ENCODE data around the gene FOXF1. TPM values are rescaled to one million over a fixed set of nuclear protein-coding genes. Genes with fewer than 3 reads are reported as not detected.

Gene FOXF1
- total and polyA plus RNA-seq, 12 donors, result 0.07 to 0.64 (median 0.27) TPM; not detected in 3

DNA sequence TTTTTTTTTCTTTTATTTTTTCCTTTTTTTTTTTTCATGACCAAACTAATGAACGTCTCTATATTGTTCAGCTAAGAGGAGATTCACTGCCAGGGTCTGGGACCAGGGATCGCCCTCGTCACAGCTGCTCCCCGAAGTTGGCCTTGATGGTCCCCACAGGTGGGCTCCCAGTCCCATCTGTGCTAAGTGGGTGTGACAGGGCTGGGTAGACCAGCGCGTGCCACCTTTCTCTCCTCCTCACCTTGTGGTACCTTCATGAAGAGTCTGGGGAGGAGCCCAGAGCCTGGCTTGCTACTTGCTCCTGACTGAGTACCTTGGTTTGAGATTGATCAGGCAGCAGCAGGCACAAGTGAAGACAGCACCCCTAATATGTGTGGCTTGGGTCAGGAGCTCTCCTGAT, 6.5 kb upstream of the FOXF1 start:
- intact Hi-C loops (cut with DNase I), result no loop called here
- no peak overlapping the region for H3K27ac ChIP-seq
- H3K4me3 ChIP-seq, result no peak overlapping the region
- DNase-seq, result no peak
- TF ChIP-seq POLR2A (IDR thresholded peaks at IDR 0.05) (no peak), CTCF (IDR thresholded peaks at IDR 0.05) (no peak)
- peaks cover 6 to 8% of the 10 kb centered on the region in 2 donors for H3K4me1 ChIP-seq (replicated peaks in 1 of 2)
- WGBS, 4 donors, result 7 to 21% (median 8%) methylated on average over 6 of the region's 6 CpGs
- H3K36me3 ChIP-seq (replicated peaks in 1 of 2), result no peaks in the 10 kb centered on the region
- peaks cover 98% of the 10 kb centered on the region for H3K27me3 ChIP-seq
- H3K9me3 ChIP-seq (replicated peaks in 1 of 3), result no peaks in the 10 kb centered on the region

DNA sequence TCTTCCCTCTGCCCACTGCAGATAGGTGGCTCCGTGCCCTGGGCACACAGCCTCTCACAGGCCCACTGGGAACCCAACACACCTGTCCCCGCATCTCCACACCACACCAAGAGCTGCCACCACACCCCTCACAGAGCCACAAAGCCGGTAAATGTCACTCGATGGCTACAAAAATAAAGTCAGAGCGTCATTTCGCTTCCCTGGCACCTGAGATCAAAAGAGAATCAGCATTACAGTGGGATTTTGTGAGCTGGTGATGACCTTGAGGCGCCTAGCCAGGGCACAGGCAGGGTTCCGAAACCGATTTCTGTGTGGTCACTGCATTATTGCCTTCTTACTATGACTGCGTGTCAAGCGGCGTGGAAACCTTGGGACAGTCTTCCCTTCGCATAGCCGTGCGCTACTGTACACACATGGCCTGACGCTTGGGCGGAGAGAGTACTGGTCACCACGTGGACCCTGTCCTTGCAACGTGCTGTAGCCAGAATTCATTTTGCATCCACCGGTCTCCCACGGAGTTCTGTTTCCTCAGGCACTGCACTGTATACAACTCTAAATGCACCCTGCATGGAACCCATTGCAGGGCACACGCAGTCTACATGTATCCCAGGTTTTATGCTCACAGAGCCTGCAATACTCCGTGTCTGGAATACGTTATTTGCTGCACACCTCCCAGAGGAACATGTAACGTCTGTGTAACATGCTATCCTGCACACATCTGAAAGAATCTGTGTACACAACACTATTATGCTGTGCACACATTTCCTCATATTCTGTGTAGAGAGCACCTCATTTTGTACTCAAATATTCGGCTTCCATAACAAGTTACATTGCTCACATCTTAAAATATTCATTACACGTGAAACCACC, 5.8 kb upstream of the FOXF1 start:
- Histone ChIP-seq H3K4me1 (replicated peaks in 1 of 2) (peaks cover 7 to 15% of the 10 kb centered on the region in 2 donors), H3K27ac (no peak overlapping the region), H3K27me3 (peaks cover 96% of the 10 kb centered on the region), H3K9me3 (replicated peaks in 1 of 3) (no peaks in the 10 kb centered on the region), H3K4me3 (no peak overlapping the region), H3K36me3 (replicated peaks in 1 of 2) (no peaks in the 10 kb centered on the region)
- 10 to 17% (median 14%) methylated on average over 23 to 27 of the region's 27 CpGs for WGBS, 4 donors
- TF ChIP-seq CTCF (IDR thresholded peaks at IDR 0.05) (no peak), POLR2A (IDR thresholded peaks at IDR 0.05) (no peak)
- intact Hi-C loops (cut with DNase I), result no loop called here
- no peak for DNase-seq

GRCh38 chr16:86505185-86505898, 5.0 kb upstream of the FOXF1 start:
- Histone ChIP-seq H3K27me3 (peaks cover 95% of the 10 kb centered on the region), H3K27ac (no peak overlapping the region), H3K36me3 (replicated peaks in 1 of 2) (no peaks in the 10 kb centered on the region), H3K4me1 (replicated peaks in 1 of 2) (peaks cover 12 to 23% of the 10 kb centered on the region in 2 donors), H3K9me3 (replicated peaks in 1 of 3) (no peaks in the 10 kb centered on the region), H3K4me3 (peak overlapping the region in 1 of 4 donors; percentile 35)
- no peak for DNase-seq
- no peak for TF ChIP-seq POLR2A (IDR thresholded peaks at IDR 0.05)
- no peak for TF ChIP-seq CTCF (IDR thresholded peaks at IDR 0.05)
- intact Hi-C loops (cut with DNase I), result no loop called here
- 2 to 8% (median 3%) methylated on average over 27 to 67 of the region's 67 CpGs for WGBS, 4 donors
